22Rv1 (cell line): Measurements from ENCODE around the gene UBL3.

Experiments used
- H3K27ac ChIP-seq: fragments of 450-650 bp; 2 replicates; pipeline ENCODE4 v1.5.1; 2017
- CTCF ChIP-seq: fragments of 450-650 bp; IDR thresholded peaks from 2 replicates; pipeline ENCODE4 v1.5.1; 2017; ENCODE audit warnings: mild to moderate bottlenecking
- ZFX ChIP-seq: fragments of 450-650 bp; IDR thresholded peaks from 2 replicates; pipeline ENCODE4 v1.6.1; 2017; ENCODE audit warnings: antibody characterized with exemption, borderline replicate concordance

UBL3 gene

GRCh38 chr13:29801737-29802305 lies 48.6 kb downstream of the UBL3 start:
- no peak overlapping the region for H3K27ac ChIP-seq
- TF ChIP-seq CTCF, result no peak
- TF ChIP-seq ZFX, result no peak

GRCh38 chr13:29801102-29801501 lies 49.3 kb downstream of the UBL3 start:
- no peak for TF ChIP-seq CTCF
- no peak for TF ChIP-seq ZFX
- H3K27ac ChIP-seq, result no peak overlapping the region

GRCh38 chr13:29800687-29801086 lies 49.7 kb downstream of the UBL3 start:
- H3K27ac ChIP-seq, result no peak overlapping the region
- TF ChIP-seq CTCF, result no peak
- TF ChIP-seq ZFX, result no peak

GRCh38 chr13:29799041-29799440 lies 51.4 kb downstream of the UBL3 start:
- no peak for TF ChIP-seq CTCF
- no peak for TF ChIP-seq ZFX
- H3K27ac ChIP-seq, result no peak overlapping the region

- H3K27ac ChIP-seq, result no peak overlapping the region
- TF ChIP-seq ZFX, result no peak
Observed at GRCh38 chr13:29791997-29792780, 58.2 kb downstream of the UBL3 start.

GRCh38 chr13:29791508-29791907 lies 58.9 kb downstream of the UBL3 start:
- TF ChIP-seq CTCF (no peak), ZFX (no peak)

GRCh38 chr13:29786698-29787097 lies 63.7 kb downstream of the UBL3 start:
- no peak for TF ChIP-seq CTCF
- TF ChIP-seq ZFX, result no peak

More at GRCh38 chr13:29791508-29791907, 58.9 kb downstream of the UBL3 start:
- no peak overlapping the region for H3K27ac ChIP-seq

More at GRCh38 chr13:29786698-29787097, 63.7 kb downstream of the UBL3 start:
- peak overlapping the region; percentile 61 for H3K27ac ChIP-seq
